Measurements from ENCODE around the gene SAMD9L. TPM values are rescaled to one million over a fixed set of nuclear protein-coding genes. Genes with fewer than 3 reads are reported as not detected.

The SAMD9L gene
- total RNA-seq, 1 experiment from 2014 or later: not detected

DNA sequence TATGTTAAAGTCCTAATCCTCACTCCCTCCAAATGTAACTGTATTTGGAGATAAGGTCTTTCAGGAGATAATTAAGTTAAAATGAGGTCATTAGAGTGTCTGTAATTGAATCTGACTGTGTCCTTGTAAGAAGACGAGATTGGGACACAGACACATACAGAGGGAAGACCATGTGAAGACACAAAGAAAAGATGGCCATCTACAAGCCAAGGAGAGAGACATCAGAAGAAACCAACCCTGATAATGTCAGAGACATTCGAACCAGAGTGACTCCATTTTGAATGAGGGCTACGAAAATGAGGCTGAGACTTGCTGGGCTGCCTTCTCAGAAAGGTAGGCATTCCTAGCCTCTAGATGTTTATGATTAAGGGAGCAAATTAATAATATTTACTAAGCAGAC lies 542 bp upstream of the SAMD9L start:
- Mint-ChIP-seq H3K36me3 (ENCODE audit: insufficient read depth in 1 of 3, low read depth in 3 of 3) (no peaks in the 10 kb centered on the region), H3K27ac (no peak overlapping the region), H3K4me1 (peaks cover 3 to 19% of the 10 kb centered on the region in 2 experiments; a peak in 3 of 4 replicates), H3K4me3 (no peak overlapping the region), H3K27me3 (ENCODE audit: low read depth) (no peaks in the 10 kb centered on the region; the same call in none of the 2 replicates), H3K9me3 (no peaks in the 10 kb centered on the region)
- H2BK120ac ChIP-seq (ENCODE audit: low read depth, low read length, poor library complexity, severe bottlenecking): no peak overlapping the region
- H3K4ac ChIP-seq (ENCODE audit: low read depth, low read length): no peak overlapping the region
- no peaks in the 10 kb centered on the region for H3K9me3 ChIP-seq (ENCODE audit: control insufficient read depth, low read depth, low read length)
- no CpG with 5 or more reads among the region's 3 CpGs for WGBS (ENCODE audit: extremely low coverage, insufficient read length, low lambda C conversion rate)
- no peak overlapping the region for H3K9ac ChIP-seq (ENCODE audit: extremely low read depth, insufficient read length, low read length)
- no peaks in the 10 kb centered on the region for H3K27me3 ChIP-seq (ENCODE audit: insufficient read depth, low read length)
- H3T11ph ChIP-seq (ENCODE audit: low read length): no peak overlapping the region
- no peaks in the 10 kb centered on the region for H3K79me1 ChIP-seq (ENCODE audit: insufficient read depth, low read depth, low read length, poor library complexity, severe bottlenecking)
- H2BK12ac ChIP-seq (ENCODE audit: insufficient read length, low read depth, low read length): no peak overlapping the region
- TF ChIP-seq, protein P1, sequence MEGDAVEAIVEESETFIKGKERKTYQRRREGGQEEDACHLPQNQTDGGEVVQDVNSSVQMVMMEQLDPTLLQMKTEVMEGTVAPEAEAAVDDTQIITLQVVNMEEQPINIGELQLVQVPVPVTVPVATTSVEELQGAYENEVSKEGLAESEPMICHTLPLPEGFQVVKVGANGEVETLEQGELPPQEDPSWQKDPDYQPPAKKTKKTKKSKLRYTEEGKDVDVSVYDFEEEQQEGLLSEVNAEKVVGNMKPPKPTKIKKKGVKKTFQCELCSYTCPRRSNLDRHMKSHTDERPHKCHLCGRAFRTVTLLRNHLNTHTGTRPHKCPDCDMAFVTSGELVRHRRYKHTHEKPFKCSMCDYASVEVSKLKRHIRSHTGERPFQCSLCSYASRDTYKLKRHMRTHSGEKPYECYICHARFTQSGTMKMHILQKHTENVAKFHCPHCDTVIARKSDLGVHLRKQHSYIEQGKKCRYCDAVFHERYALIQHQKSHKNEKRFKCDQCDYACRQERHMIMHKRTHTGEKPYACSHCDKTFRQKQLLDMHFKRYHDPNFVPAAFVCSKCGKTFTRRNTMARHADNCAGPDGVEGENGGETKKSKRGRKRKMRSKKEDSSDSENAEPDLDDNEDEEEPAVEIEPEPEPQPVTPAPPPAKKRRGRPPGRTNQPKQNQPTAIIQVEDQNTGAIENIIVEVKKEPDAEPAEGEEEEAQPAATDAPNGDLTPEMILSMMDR (conservative IDR thresholded peaks at IDR 0.05): no peak
- no peak overlapping the region for H2BK20ac ChIP-seq (ENCODE audit: low read depth, low read length, poor library complexity, severe bottlenecking)
- no peak overlapping the region for H3K56ac ChIP-seq (ENCODE audit: insufficient read length, low read depth, low read length)
- no peak overlapping the region for H4K91ac ChIP-seq (ENCODE audit: insufficient read length, low read depth, low read length)
- no peak overlapping the region for H3K23ac ChIP-seq (ENCODE audit: insufficient read length, low read depth, low read length)
- no peak overlapping the region for H3K27ac ChIP-seq (ENCODE audit: insufficient read length, low read depth, low read length)
- H2AK5ac ChIP-seq (ENCODE audit: insufficient read length, low read length): no peak overlapping the region
- no peaks in the 10 kb centered on the region for H3K23me2 ChIP-seq (ENCODE audit: insufficient read length, low read depth, low read length, poor library complexity, severe bottlenecking)
- H3K18ac ChIP-seq (ENCODE audit: insufficient read length, low read depth, low read length): no peak overlapping the region
- H3K4me2 ChIP-seq (ENCODE audit: insufficient read depth, insufficient read length, low read length): no peak overlapping the region
- H3K14ac ChIP-seq (ENCODE audit: insufficient read depth, low read length): no peak overlapping the region
- no peak overlapping the region for H4K5ac ChIP-seq (ENCODE audit: insufficient read length, low read depth, low read length)
- no peak overlapping the region for H2BK5ac ChIP-seq (ENCODE audit: insufficient read length, low read length)
- H4K20me1 ChIP-seq (ENCODE audit: control insufficient read depth, insufficient read depth, insufficient read length): peaks cover 3% of the 10 kb centered on the region
- no peak overlapping the region for H2BK15ac ChIP-seq (ENCODE audit: low read depth, low read length)
- DNase-seq: no peak
- no peaks in the 10 kb centered on the region for H3K79me2 ChIP-seq (ENCODE audit: insufficient read depth, low read length)
- H3K4me1 ChIP-seq (ENCODE audit: insufficient read depth, low read length): no peaks in the 10 kb centered on the region; the same call in 1 of the 2 replicates
- H2AFZ ChIP-seq (ENCODE audit: low read length): no peak overlapping the region
- no peak overlapping the region for H4K8ac ChIP-seq (replicated peaks; ENCODE audit: insufficient read length, low read depth, low read length)
